Astrocyte of the spinal cord (primary cell): ENCODE measurements around the gene TP53I11.

Experiments used
- DNase-seq: peaks from one replicate; pipeline ENCODE4 v3.0.0; 2011; ENCODE audit warnings: low read depth, low spot score
- H3K4me3 ChIP-seq: 2 replicates; pipeline ENCODE4 v1.5.1; 2011; ENCODE audit warnings: low read depth, mild to moderate bottlenecking, low read length, moderate library complexity
- in situ Hi-C: cut with HindIII; loops from 2 replicates; pipeline ENCODE4 v1.10.0; 2017; ENCODE audit warnings: low sequenced_read_pairs
- TF ChIP-seq, protein P1 (sequence below): IDR thresholded peaks from 2 replicates; pipeline ENCODE4 v1.5.1; 2012; ENCODE audit warnings: low read depth, mild to moderate bottlenecking, low read length, inconsistent platforms

The TP53I11 gene

DNA sequence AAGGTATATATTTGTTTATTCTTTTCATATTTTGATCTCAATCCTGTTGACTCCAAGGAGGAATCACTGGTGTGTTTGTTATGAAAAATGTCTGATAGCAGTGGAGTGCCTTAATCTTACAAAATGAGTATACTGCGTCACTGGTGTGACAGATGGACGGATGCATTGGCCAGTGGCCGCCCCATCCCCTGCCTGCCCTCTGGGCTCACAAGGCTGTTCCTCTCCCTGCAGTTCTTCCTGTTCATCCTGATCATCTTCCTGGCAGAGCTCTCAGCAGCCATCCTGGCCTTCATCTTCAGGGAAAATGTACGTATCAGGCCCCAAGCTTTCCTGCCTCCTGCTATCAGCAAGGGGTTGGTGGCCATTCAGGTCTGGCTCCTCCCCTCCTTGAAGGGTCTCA is 32.9 kb downstream of the TP53I11 start:
- H3K4me3 ChIP-seq = no peak overlapping the region
- DNase-seq = no peak
- TF ChIP-seq, protein P1, sequence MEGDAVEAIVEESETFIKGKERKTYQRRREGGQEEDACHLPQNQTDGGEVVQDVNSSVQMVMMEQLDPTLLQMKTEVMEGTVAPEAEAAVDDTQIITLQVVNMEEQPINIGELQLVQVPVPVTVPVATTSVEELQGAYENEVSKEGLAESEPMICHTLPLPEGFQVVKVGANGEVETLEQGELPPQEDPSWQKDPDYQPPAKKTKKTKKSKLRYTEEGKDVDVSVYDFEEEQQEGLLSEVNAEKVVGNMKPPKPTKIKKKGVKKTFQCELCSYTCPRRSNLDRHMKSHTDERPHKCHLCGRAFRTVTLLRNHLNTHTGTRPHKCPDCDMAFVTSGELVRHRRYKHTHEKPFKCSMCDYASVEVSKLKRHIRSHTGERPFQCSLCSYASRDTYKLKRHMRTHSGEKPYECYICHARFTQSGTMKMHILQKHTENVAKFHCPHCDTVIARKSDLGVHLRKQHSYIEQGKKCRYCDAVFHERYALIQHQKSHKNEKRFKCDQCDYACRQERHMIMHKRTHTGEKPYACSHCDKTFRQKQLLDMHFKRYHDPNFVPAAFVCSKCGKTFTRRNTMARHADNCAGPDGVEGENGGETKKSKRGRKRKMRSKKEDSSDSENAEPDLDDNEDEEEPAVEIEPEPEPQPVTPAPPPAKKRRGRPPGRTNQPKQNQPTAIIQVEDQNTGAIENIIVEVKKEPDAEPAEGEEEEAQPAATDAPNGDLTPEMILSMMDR = no peak
- in situ Hi-C loops = no loop called here

DNA sequence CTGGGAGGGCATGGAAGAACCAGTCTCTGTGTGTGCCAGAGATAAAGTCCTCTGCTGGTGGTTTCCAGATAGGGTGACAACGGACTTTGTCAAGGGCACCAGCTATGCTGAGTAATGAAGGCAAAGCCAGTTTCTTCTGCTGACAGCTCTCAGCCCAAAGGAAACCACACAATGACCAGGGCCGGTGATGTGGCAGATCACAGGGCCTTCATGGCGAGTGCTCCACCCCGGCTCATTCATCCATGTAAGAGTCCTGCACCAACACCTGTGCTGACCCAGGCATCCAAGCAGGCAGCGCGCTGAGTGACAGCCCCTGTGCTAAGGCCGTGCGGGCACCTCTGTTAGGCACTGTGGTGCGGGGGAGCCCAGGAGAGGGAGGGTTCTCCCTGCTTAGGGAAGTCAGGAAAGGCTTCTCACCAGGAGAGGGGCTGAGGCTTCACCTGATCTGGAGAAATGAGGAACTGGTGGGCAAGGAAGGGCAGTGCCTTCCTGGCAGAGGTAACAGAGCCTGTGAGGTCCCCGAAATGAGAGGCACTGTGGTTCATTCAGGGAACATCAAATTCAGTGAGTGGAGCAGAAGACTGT is 33.8 kb downstream of the TP53I11 start:
- H3K4me3 ChIP-seq = no peak overlapping the region
- TF ChIP-seq, protein P1 = no peak
- in situ Hi-C loops = no loop called here
- no peak for DNase-seq

DNA sequence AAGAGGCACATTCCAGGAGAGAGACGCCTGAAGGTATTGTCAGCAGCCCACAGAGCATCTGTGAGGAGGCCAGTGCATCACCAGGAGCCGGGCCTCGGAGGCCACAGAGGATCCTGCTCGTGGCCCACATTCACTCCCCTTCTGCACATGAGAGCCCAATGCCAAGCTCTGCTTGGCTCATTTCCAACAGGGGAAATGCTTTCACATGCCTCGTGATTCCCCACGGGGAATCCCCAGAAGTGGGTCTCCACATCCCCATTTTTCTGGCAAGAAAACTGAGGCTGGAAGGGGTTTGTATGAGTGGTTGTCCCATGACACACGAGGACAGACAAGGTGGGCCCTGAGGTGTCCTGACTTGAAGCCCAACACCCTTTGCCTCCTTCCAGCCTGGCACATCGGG is 34.4 kb downstream of the TP53I11 start:
- no peak overlapping the region for H3K4me3 ChIP-seq
- TF ChIP-seq, protein P1 = no peak
- in situ Hi-C loops = no loop called here
- no peak for DNase-seq

DNA sequence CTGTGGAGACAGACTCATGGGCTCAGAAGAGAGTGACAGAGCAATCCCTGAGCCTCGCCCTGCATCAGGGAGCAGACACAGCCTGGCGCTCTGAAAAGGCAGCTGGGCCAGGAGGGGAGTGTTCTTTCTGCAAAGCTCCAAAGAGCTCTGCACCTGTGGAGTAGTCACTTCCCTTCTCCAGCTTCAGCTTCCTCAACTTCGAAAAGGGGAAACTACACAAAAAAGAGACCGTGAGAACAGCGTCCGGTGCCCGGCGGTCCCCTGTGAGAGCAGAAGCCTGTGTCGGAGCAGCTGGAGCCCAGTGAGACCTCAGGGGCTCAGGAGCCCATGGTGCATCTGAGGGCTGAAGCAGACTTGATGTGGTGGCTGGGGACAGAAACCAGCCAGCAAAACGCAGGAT is 35.1 kb downstream of the TP53I11 start:
- no peak overlapping the region for H3K4me3 ChIP-seq
- in situ Hi-C loops = no loop called here
- no peak for DNase-seq
- TF ChIP-seq, protein P1 = no peak

DNA sequence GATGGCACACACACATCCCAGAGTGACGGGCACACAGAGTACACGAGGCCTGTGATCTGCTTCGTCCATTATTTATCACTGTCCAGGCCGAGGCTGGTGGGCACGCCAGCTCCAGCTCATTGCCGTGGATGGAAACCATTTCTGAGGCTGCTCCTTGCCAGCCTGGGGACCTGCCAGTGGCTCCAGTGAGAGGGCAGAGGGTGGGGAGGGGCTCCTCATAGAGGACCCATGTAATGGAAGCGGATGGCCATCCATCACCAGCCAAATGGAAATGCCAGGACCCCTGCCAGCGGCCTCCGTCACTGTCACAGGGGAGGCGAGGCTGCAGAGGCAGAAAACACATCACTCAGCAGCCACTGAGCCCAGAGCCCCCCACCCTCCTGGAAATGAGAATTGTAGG is 35.7 kb downstream of the TP53I11 start:
- DNase-seq = no peak
- H3K4me3 ChIP-seq = no peak overlapping the region
- TF ChIP-seq, protein P1 = no peak
- in situ Hi-C loops = no loop called here

DNA sequence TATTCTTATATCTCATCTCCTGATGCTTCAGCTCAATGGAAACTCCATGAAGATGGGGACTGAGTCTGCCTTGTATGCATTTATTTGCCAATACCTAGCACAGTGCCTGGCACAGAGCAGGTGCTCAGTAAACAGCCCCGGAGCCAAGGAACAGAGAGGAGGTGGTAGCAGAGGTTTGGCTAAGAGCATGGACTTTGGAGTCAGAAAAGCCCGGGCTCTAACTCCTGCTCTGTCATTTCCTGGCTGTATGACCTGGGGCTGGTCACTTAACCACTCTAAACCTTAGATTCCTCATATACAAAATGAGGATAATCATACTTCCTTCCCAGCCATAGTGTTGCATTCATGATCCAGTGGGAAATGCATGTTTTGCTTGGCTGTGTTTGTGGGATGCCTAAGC is 36.6 kb downstream of the TP53I11 start:
- no peak for DNase-seq
- TF ChIP-seq, protein P1 = no peak
- in situ Hi-C loops = no loop called here
- no peak overlapping the region for H3K4me3 ChIP-seq

DNA sequence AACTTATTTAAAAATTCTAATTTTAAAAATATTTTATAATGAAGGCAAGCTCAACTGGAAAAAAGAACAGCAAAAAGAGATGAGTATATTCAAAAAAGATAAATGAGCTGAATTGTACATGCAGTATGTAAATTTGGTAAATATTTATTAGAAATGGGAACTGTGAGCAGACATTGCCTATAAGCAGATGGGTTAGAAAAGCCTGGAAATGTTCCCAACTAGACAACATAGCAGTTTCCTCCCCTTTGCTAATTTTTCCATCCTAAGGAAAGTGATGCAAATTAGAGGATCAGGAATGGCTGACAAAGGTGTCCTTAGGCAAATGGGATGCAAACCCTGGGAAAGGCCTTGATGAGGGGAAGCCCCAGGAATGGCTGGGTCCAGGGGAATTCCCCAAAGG is 37.2 kb downstream of the TP53I11 start:
- in situ Hi-C loops = no loop called here
- no peak overlapping the region for H3K4me3 ChIP-seq
- no peak for DNase-seq
- TF ChIP-seq, protein P1 = no peak
